Loucy (cell line): ENCODE data around the gene SLFN12.
A peak's percentile ranks its signal among the peaks of the same experiment; 100 is the strongest.

ENCODE experiments used
- H2AFZ ChIP-seq: fragments of 200-600 bp; sonication (generic); 2 replicates; pipeline ENCODE4 v1.6.0; 2016; ENCODE audit warnings: antibody characterized with exemption, mild to moderate bottlenecking, low read length, moderate library complexity
- H3F3A ChIP-seq: fragments of 200-600 bp; 2 replicates; pipeline ENCODE4 v1.6.0; 2016; ENCODE audit warnings: antibody characterized with exemption, low read depth, mild to moderate bottlenecking
- H3K27me3 ChIP-seq: fragments of 200-600 bp; sonication (generic); 2 replicates; pipeline ENCODE4 v1.6.1; 2014; ENCODE audit warnings: low read length, mild to moderate bottlenecking; ENCODE audit not compliant: insufficient read depth, poor library complexity, severe bottlenecking
- H3K36me3 ChIP-seq: fragments of 200-600 bp; sonication (generic); 2 replicates; pipeline ENCODE4 v1.6.1; 2016; ENCODE audit warnings: low read length; ENCODE audit not compliant: insufficient read depth
- H3K4me1 ChIP-seq: fragments of 200-600 bp; sonication (generic); 2 replicates; pipeline ENCODE4 v1.5.1; 2014; ENCODE audit warnings: low read length, mild to moderate bottlenecking; ENCODE audit not compliant: insufficient read depth, poor library complexity, severe bottlenecking
- H3K4me2 ChIP-seq: fragments of 200-600 bp; sonication (generic); 2 replicates; pipeline ENCODE4 v1.6.0; 2014; ENCODE audit warnings: antibody characterized with exemption, low read length, low read depth, mild to moderate bottlenecking; ENCODE audit not compliant: poor library complexity, severe bottlenecking
- H3K4me3 ChIP-seq: fragments of 200-600 bp; sonication (generic); 2 replicates; pipeline ENCODE4 v1.5.1; 2014; ENCODE audit warnings: low read length, mild to moderate bottlenecking, mixed read lengths; ENCODE audit not compliant: poor library complexity, severe bottlenecking
- H3K79me2 ChIP-seq: fragments of 200-600 bp; sonication (generic); 2 replicates; pipeline ENCODE4 v1.6.1; 2014; ENCODE audit warnings: low read length; ENCODE audit not compliant: insufficient read depth
- H3K9ac ChIP-seq: fragments of 200-600 bp; sonication (generic); 2 replicates; pipeline ENCODE4 v1.6.0; 2014; ENCODE audit warnings: mild to moderate bottlenecking, low read depth, low read length, moderate library complexity; ENCODE audit not compliant: poor library complexity, severe bottlenecking
- H3K9me2 ChIP-seq: fragments of 200-600 bp; sonication (generic); replicated peaks from 2 replicates; pipeline ENCODE4 v1.6.1; 2016; ENCODE audit warnings: low read depth, low read length, mixed read lengths
- H3K9me3 ChIP-seq: fragments of 200-600 bp; sonication (generic); 2 replicates; pipeline ENCODE4 v1.6.1; 2014; ENCODE audit warnings: mild to moderate bottlenecking, antibody characterized with exemption, low read length, low read depth; ENCODE audit not compliant: insufficient read depth
- H4K20me1 ChIP-seq: fragments of 200-600 bp; sonication (generic); 2 replicates; pipeline ENCODE4 v1.6.0; 2014; ENCODE audit warnings: antibody characterized with exemption, low read length, mild to moderate bottlenecking; ENCODE audit not compliant: insufficient read depth, poor library complexity, severe bottlenecking
- EZH2phosphoT487 ChIP-seq: fragments of 200-600 bp; IDR thresholded peaks from 2 replicates; pipeline ENCODE4 v1.6.1; 2018; ENCODE audit warnings: antibody characterized with exemption, mild to moderate bottlenecking, moderate library complexity, borderline replicate concordance
- TF ChIP-seq, protein P1 (sequence below): fragments of 200-600 bp; sonication (generic); conservative IDR thresholded peaks from 2 replicates; pipeline ENCODE4 v1.5.1; 2014; ENCODE audit warnings: mild to moderate bottlenecking, antibody characterized with exemption, low read length

The SLFN12 gene

GRCh38 chr17:35438433-35438832, 6.1 kb upstream of the SLFN12 start:
- H3K27me3 ChIP-seq = no peaks in the 10 kb centered on the region
- TF ChIP-seq, protein P1, sequence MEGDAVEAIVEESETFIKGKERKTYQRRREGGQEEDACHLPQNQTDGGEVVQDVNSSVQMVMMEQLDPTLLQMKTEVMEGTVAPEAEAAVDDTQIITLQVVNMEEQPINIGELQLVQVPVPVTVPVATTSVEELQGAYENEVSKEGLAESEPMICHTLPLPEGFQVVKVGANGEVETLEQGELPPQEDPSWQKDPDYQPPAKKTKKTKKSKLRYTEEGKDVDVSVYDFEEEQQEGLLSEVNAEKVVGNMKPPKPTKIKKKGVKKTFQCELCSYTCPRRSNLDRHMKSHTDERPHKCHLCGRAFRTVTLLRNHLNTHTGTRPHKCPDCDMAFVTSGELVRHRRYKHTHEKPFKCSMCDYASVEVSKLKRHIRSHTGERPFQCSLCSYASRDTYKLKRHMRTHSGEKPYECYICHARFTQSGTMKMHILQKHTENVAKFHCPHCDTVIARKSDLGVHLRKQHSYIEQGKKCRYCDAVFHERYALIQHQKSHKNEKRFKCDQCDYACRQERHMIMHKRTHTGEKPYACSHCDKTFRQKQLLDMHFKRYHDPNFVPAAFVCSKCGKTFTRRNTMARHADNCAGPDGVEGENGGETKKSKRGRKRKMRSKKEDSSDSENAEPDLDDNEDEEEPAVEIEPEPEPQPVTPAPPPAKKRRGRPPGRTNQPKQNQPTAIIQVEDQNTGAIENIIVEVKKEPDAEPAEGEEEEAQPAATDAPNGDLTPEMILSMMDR = no peak
- no peak for TF ChIP-seq EZH2phosphoT487
- no peaks in the 10 kb centered on the region for H3F3A ChIP-seq

GRCh38 chr17:35433075-35433894, 985 bp upstream of the SLFN12 start:
- Histone ChIP-seq H3K4me1 (peaks cover 26% of the 10 kb centered on the region), H3K36me3 (no peaks in the 10 kb centered on the region), H3K9ac (peak overlapping the region; percentile 81), H3F3A (no peaks in the 10 kb centered on the region), H2AFZ (peak overlapping the region; percentile 97), H3K4me3 (peak overlapping the region; percentile 82), H3K9me3 (no peaks in the 10 kb centered on the region), H3K79me2 (peaks cover 6% of the 10 kb centered on the region; the same call in 1 of the 2 replicates), H4K20me1 (no peaks in the 10 kb centered on the region), H3K27me3 (no peaks in the 10 kb centered on the region), H3K9me2 (no peaks in the 10 kb centered on the region), H3K4me2 (peak overlapping the region; percentile 74)
- TF ChIP-seq, protein P1 = peak; percentile 7; the same call in 1 of the 2 replicates
- no peak for TF ChIP-seq EZH2phosphoT487

More at GRCh38 chr17:35438433-35438832, 6.1 kb upstream of the SLFN12 start:
- H3K4me1 ChIP-seq = peaks cover 1% of the 10 kb centered on the region
- no peak overlapping the region for H3K9ac ChIP-seq
- no peaks in the 10 kb centered on the region for H3K36me3 ChIP-seq
- no peak overlapping the region for H3K4me3 ChIP-seq
- H3K4me2 ChIP-seq = no peak overlapping the region
- no peaks in the 10 kb centered on the region for H3K9me3 ChIP-seq
- no peaks in the 10 kb centered on the region for H4K20me1 ChIP-seq
- no peaks in the 10 kb centered on the region for H3K9me2 ChIP-seq
- no peak overlapping the region for H2AFZ ChIP-seq
- H3K79me2 ChIP-seq = no peaks in the 10 kb centered on the region

DNA sequence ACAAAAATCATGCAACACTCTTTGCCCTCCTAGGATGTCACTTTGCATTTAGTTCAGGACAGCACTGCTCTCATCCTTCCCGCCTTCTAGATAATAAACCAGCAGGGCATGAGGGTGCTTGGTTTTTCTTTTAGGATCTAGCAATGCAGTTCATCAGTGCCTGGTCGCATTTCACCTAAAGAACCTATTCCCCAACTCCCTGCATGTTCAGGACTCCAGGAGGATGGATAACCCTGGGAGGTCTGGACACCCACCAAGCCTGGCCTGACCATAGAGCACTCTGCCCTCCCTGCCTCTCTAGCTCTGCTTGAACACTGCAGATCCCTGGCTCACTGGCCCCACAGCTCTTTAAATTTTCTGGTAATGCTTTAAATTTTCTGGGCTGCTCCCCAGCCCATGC, 2.6 kb downstream of the SLFN12 start:
- no peaks in the 10 kb centered on the region for H3K36me3 ChIP-seq
- H3K9me3 ChIP-seq = no peaks in the 10 kb centered on the region
- peaks cover 6% of the 10 kb centered on the region; the same call in 1 of the 2 replicates for H3K79me2 ChIP-seq
- H3K27me3 ChIP-seq = no peaks in the 10 kb centered on the region
- H4K20me1 ChIP-seq = no peaks in the 10 kb centered on the region
- no peak overlapping the region for H3K4me2 ChIP-seq
- H3K9me2 ChIP-seq = no peaks in the 10 kb centered on the region
- H3K9ac ChIP-seq = no peak overlapping the region
- H3K4me3 ChIP-seq = no peak overlapping the region
- TF ChIP-seq, protein P1 = no peak
- TF ChIP-seq EZH2phosphoT487 = no peak
- H3F3A ChIP-seq = no peaks in the 10 kb centered on the region
- H2AFZ ChIP-seq = no peak overlapping the region
- peaks cover 32% of the 10 kb centered on the region for H3K4me1 ChIP-seq
